Mucosa of descending colon (tissue), 3 donors: Measurements from ENCODE around the gene CDH12. TPM values are rescaled to one million over a fixed set of nuclear protein-coding genes. Genes with fewer than 3 reads are reported as not detected.
"Not testable (repeated sequence)": the region's sequence is repeated elsewhere in the genome, so short reads cannot be mapped to it uniquely, and the experiment has no call there.

Source experiments
- ATAC-seq: fragments of 200-7000 bp; cut with Tn5 transposase; one replicate; pipeline ENCODE4 v1.9.1; 2020; ENCODE audit warnings: mild to moderate bottlenecking, moderate library complexity
- DNase-seq, 3 donors: peaks; one replicate each; pipeline ENCODE4 v3.0.0-alpha.2; 2020
- H3K36me3 ChIP-seq: fragments of 200-600 bp; one replicate; pipeline ENCODE4 v1.8.0; 2021; ENCODE audit warnings: low read depth, mild to moderate bottlenecking
- H3K4me1 ChIP-seq: fragments of 200-600 bp; one replicate; pipeline ENCODE4 v1.8.0; 2021; ENCODE audit warnings: low read depth, mild to moderate bottlenecking
- H3K4me3 ChIP-seq: fragments of 200-600 bp; one replicate; pipeline ENCODE4 v1.8.0; 2021; ENCODE audit warnings: mild to moderate bottlenecking
- H3K9me3 ChIP-seq: fragments of 200-600 bp; one replicate; pipeline ENCODE4 v1.8.0; 2021; ENCODE audit warnings: mild to moderate bottlenecking
- CTCF ChIP-seq: fragments of 200-600 bp; IDR thresholded peaks from one replicate; pipeline ENCODE4 v1.8.0; 2022; ENCODE audit warnings: antibody characterized with exemption, mild to moderate bottlenecking
- intact Hi-C, 2 donors: fragments of 100-400 bp; cut with DNase I in 1 of 2; cut with micrococcal nuclease in 1 of 2; formaldehyde crosslinking; loops; one replicate each; pipeline versions ENCODE4 v1.11.0 to v1.11.1; 2022; cut with DNase I, micrococcal nuclease
- total RNA-seq, 3 donors: library from RNA; stranded (reverse); fragmentation: NEBNext Ultra II Directional in 2 of 3; extraction: Animal tissue kit (Norgen Biotek cat#: 25700) in 2 of 3; gene quantifications; one replicate each; pipeline versions ENCODE4 v1.2.1 to v1.2.4, GENCODE V29; 2021 to 2023
- donor health status: DM: no; HTN: no; CAD: no; lungs with moderate emphysema.
- donor health status: DM: no; HTN: no; CAD: no.
- donor health status: DM: no; HTN: yes; CAD: no.

The CDH12 gene
- total RNA-seq, 3 donors from 2014 or later: 0.14 TPM; not detected in 2

GRCh38 chr5:22892441-22892840 is 39.3 kb upstream of the CDH12 start:
- ATAC-seq (no peak), DNase-seq (no peak)
- Histone ChIP-seq H3K4me1 (no peaks in the 10 kb centered on the region), H3K4me3 (no peak overlapping the region), H3K36me3 (no peaks in the 10 kb centered on the region), H3K9me3 (no peaks in the 10 kb centered on the region)
- TF ChIP-seq CTCF: no peak
- intact Hi-C loops: no loop called here

GRCh38 chr5:22889720-22890119 is 36.6 kb upstream of the CDH12 start:
- intact Hi-C loops: no loop called here
- no peak overlapping the region for H3K4me3 ChIP-seq

GRCh38 chr5:22887566-22887965 is 34.4 kb upstream of the CDH12 start:
- H3K4me3 ChIP-seq: no peak overlapping the region
- intact Hi-C loops: no loop called here
- TF ChIP-seq CTCF: no peak
- no peaks in the 10 kb centered on the region for H3K4me1 ChIP-seq
- DNase-seq: no peak
- H3K36me3 ChIP-seq: no peaks in the 10 kb centered on the region
- ATAC-seq: no peak
- no peaks in the 10 kb centered on the region for H3K9me3 ChIP-seq

More at GRCh38 chr5:22889720-22890119, 36.6 kb upstream of the CDH12 start:
- Histone ChIP-seq H3K4me1 (no peaks in the 10 kb centered on the region), H3K36me3 (no peaks in the 10 kb centered on the region), H3K9me3 (no peaks in the 10 kb centered on the region)
- TF ChIP-seq CTCF: no peak
- no peak for ATAC-seq
- no peak for DNase-seq

- DNase-seq, ATAC-seq, intact Hi-C loops, H3K36me3 ChIP-seq, H3K4me1 ChIP-seq, H3K4me3 ChIP-seq, H3K9me3 ChIP-seq: not testable (repeated sequence)
Observed at GRCh38 chr5:22858911-22859310, 5.8 kb upstream of the CDH12 start.

GRCh38 chr5:22855824-22856223 is 2.7 kb upstream of the CDH12 start:
- Histone ChIP-seq H3K36me3 (no peaks in the 10 kb centered on the region), H3K4me3 (no peak overlapping the region), H3K4me1 (no peaks in the 10 kb centered on the region), H3K9me3 (no peaks in the 10 kb centered on the region)
- DNase-seq (no peak), ATAC-seq (no peak)
- TF ChIP-seq CTCF: no peak
- intact Hi-C loops: no loop called here

- no peaks in the 10 kb centered on the region for H3K9me3 ChIP-seq
- ATAC-seq: no peak
- no peaks in the 10 kb centered on the region for H3K4me1 ChIP-seq
- no peak for DNase-seq
- H3K36me3 ChIP-seq: no peaks in the 10 kb centered on the region
- no peak for TF ChIP-seq CTCF
- intact Hi-C loops: no loop called here
- no peak overlapping the region for H3K4me3 ChIP-seq
Observed at GRCh38 chr5:22850981-22851380, 2.2 kb downstream of the CDH12 start.
